Measurements from ENCODE around the gene MRPL27. TPM values are rescaled to one million over a fixed set of nuclear protein-coding genes. Genes with fewer than 3 reads are reported as not detected.

Gene MRPL27
- total RNA-seq, 4 donors from 2014 or later, result 16.4 to 72.1 (median 45.8) TPM

DNA sequence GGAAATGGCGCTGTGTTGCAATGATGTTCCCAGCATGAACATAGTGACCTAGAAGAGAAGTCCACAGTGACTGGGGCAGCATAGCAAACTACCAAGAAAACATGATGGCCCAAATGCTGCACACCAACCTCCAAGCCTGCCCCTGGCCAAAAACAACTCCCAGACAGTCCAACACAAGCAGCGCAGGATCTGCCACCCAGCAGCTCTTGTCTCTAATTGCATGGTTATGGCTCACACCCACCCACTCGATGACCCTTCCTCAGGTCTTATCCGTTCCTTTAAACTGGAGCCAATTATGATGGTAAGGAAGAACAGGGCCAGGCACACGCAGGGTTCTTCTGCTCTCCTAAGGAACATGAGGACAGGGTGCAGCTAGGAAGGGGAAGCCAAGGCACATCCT is 2.9 kb downstream of the MRPL27 start:
- DNase-seq, result no peak
- TF ChIP-seq, protein P1, sequence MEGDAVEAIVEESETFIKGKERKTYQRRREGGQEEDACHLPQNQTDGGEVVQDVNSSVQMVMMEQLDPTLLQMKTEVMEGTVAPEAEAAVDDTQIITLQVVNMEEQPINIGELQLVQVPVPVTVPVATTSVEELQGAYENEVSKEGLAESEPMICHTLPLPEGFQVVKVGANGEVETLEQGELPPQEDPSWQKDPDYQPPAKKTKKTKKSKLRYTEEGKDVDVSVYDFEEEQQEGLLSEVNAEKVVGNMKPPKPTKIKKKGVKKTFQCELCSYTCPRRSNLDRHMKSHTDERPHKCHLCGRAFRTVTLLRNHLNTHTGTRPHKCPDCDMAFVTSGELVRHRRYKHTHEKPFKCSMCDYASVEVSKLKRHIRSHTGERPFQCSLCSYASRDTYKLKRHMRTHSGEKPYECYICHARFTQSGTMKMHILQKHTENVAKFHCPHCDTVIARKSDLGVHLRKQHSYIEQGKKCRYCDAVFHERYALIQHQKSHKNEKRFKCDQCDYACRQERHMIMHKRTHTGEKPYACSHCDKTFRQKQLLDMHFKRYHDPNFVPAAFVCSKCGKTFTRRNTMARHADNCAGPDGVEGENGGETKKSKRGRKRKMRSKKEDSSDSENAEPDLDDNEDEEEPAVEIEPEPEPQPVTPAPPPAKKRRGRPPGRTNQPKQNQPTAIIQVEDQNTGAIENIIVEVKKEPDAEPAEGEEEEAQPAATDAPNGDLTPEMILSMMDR (IDR thresholded peaks at IDR 0.05), result no peak
- no peak for TF ChIP-seq POLR2A (IDR thresholded peaks at IDR 0.05)
- Histone ChIP-seq H3K9me3 (no peaks in the 10 kb centered on the region), H3K27me3 (no peaks in the 10 kb centered on the region), H3K4me1 (peaks cover 0 to 8% of the 10 kb centered on the region in 2 donors), H3K36me3 (no peaks in the 10 kb centered on the region), H3K4me3 (no peak overlapping the region), H3K27ac (no peak overlapping the region)
- intact Hi-C loops (cut with DNase I; ENCODE audit: low total_unique reads), result no loop called here

DNA sequence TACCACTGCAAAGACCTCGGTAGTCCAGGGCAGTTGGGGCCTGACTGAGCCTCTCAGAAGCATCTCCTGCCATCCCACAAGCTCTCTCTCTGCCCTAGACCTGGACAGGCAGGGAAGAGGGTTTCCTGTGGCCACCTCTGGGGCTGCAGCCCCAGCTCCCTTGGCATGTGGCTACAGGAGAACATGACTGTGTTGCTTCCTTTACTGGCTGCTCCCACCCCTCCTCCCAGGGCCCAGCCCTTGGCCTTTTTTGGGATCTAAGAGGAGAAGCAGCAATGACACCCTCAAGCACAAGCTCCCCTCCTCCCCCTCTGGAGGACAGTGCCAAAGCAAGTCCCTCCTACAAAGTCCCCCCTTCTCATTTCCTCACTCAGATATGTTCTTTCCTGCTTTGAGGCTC is 5.6 kb downstream of the MRPL27 start:
- no peak for DNase-seq

GRCh38 chr17:50365649-50366393 is 7.2 kb downstream of the MRPL27 start:
- H3K27me3 ChIP-seq, result no peaks in the 10 kb centered on the region
- DNase-seq, result no peak
- no peaks in the 10 kb centered on the region for H3K9me3 ChIP-seq
- no peak for TF ChIP-seq POLR2A (IDR thresholded peaks at IDR 0.05)
- TF ChIP-seq, protein P1 (IDR thresholded peaks at IDR 0.05), result no peak
- no peaks in the 10 kb centered on the region for H3K36me3 ChIP-seq
- intact Hi-C loops (cut with DNase I; ENCODE audit: low total_unique reads), result no loop called here
- H3K4me1 ChIP-seq, result peaks cover 0 to 5% of the 10 kb centered on the region in 2 donors
- H3K4me3 ChIP-seq, result no peak overlapping the region
- H3K27ac ChIP-seq, result no peak overlapping the region

More for the DNA sequence above, 5.6 kb downstream of the MRPL27 start:
- peaks cover 0 to 13% of the 10 kb centered on the region in 2 donors for H3K4me1 ChIP-seq
- TF ChIP-seq, protein P1 (IDR thresholded peaks at IDR 0.05), result no peak
- TF ChIP-seq POLR2A (IDR thresholded peaks at IDR 0.05), result no peak
- no peak overlapping the region for H3K27ac ChIP-seq
- intact Hi-C loops (cut with DNase I; ENCODE audit: low total_unique reads), result no loop called here
- no peaks in the 10 kb centered on the region for H3K9me3 ChIP-seq
- H3K27me3 ChIP-seq, result no peaks in the 10 kb centered on the region
- no peak overlapping the region for H3K4me3 ChIP-seq
- no peaks in the 10 kb centered on the region for H3K36me3 ChIP-seq

DNA sequence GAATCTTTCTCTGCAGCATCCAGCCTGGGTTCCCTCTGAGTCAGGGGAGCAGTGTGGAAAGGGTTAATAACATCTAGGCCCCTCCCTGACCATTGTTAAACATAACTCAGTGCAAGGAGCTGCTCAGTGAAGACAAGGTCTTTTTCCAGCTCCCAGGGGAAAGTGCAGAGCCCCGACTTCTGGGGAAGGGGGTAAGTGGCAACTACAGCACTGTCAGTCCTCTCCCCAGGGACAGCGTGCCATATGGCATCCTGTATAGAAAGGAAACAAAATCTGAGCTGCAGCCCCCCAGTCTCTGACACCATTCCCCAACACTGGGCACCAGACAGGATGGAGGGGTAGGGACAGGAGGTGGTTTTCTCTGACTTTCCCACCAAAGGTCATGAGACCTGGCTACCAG is 7.8 kb downstream of the MRPL27 start:
- Histone ChIP-seq H3K27ac (no peak overlapping the region), H3K4me1 (peaks cover 0 to 5% of the 10 kb centered on the region in 2 donors), H3K4me3 (no peak overlapping the region), H3K36me3 (no peaks in the 10 kb centered on the region), H3K9me3 (no peaks in the 10 kb centered on the region), H3K27me3 (no peaks in the 10 kb centered on the region)
- DNase-seq, result no peak
- intact Hi-C loops (cut with DNase I; ENCODE audit: low total_unique reads), result no loop called here
- no peak for TF ChIP-seq POLR2A (IDR thresholded peaks at IDR 0.05)
- TF ChIP-seq, protein P1 (IDR thresholded peaks at IDR 0.05), result no peak

DNA sequence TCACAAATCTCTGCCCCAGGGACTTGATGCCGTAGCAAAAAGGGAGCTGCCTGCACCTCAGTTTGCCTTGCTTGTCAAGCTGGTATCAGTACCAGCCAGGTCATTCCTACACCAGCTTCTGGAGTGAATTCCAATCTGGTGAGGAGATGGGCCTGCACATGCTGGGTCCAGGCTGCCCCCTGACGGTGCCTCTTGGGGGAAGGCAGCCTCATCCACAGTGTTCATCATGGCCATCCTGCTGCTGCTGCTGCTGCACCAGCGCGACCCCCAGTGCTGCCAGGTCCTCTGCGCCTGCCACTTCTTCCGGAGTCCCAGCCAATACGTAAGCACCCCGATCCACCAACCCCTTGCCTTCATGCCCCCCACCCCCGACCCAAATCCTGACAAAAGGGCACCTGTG is 8.3 kb downstream of the MRPL27 start:
- intact Hi-C loops (cut with DNase I; ENCODE audit: low total_unique reads), result no loop called here
- DNase-seq, result no peak
- Histone ChIP-seq H3K9me3 (no peaks in the 10 kb centered on the region), H3K27ac (no peak overlapping the region), H3K4me1 (peaks cover 0 to 5% of the 10 kb centered on the region in 2 donors), H3K27me3 (no peaks in the 10 kb centered on the region), H3K4me3 (no peak overlapping the region), H3K36me3 (no peaks in the 10 kb centered on the region)
- no peak for TF ChIP-seq POLR2A (IDR thresholded peaks at IDR 0.05)
- TF ChIP-seq, protein P1 (IDR thresholded peaks at IDR 0.05), result no peak
